Neural crest cell (in vitro differentiated cells): ENCODE data around the gene STARD3. TPM values are rescaled to one million over a fixed set of nuclear protein-coding genes. Genes with fewer than 3 reads are reported as not detected.

ENCODE experiments used
- DNase-seq: peaks from one replicate; pipeline ENCODE4 v3.0.0; 2021; ENCODE audit warnings: low read depth, mixed read lengths, low spot score
- H3K27ac Mint-ChIP-seq: one replicate; pipeline ENCODE4 v1.8.0; 2021; ENCODE audit warnings: mild to moderate bottlenecking, mixed read lengths; ENCODE audit not compliant: unreplicated experiment
- H3K27me3 Mint-ChIP-seq: 2 replicates; pipeline ENCODE4 v1.8.0; 2021; ENCODE audit warnings: low read depth, mild to moderate bottlenecking, mixed read lengths
- H3K36me3 Mint-ChIP-seq: 2 replicates; pipeline ENCODE4 v1.8.0; 2021; ENCODE audit warnings: low read depth, mild to moderate bottlenecking, mixed read lengths
- H3K4me1 Mint-ChIP-seq: 2 replicates; pipeline ENCODE4 v1.8.0; 2021; ENCODE audit warnings: mixed read lengths
- H3K4me3 Mint-ChIP-seq: one replicate; pipeline ENCODE4 v1.8.0; 2021; ENCODE audit warnings: mild to moderate bottlenecking, mixed read lengths
- H3K9me3 Mint-ChIP-seq: 2 replicates; pipeline ENCODE4 v1.8.0; 2021; ENCODE audit warnings: mixed read lengths
- total RNA-seq: library from RNA; stranded (reverse); gene quantifications from 2 replicates; pipeline ENCODE4 v1.2.1, GENCODE V29; 2021
- TF ChIP-seq, protein P1 (sequence below): fragments of 200-600 bp; sonication (generic); conservative IDR thresholded peaks from 2 replicates; pipeline ENCODE4 v1.5.0; 2021; ENCODE audit warnings: antibody characterized with exemption, mild to moderate bottlenecking

Gene STARD3
- total RNA-seq, 1 donor from 2014 or later = 60.6 TPM

DNA sequence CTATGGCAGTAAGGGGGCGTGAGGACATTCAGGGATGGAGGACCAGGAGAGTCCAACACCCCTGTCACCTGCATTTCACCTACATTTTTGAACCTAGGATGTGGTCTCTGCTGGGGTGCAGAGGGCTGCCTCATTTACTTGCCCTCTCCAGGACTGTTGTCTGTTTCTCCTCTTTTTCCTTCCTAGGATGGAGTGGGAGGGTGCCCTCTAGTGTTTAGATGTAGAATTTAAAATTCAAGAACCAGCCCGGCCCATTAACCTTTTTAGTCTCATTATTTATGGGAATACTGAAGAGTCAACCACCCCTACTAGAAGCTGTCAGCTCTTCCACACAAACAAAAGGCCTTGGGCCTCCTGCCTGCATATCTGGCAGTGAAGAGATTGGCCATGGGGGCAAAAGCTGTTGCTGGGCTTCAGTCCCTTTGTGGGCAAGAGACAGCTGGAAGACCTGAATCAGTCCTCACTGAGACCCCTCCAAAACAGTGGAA lies 2.5 kb upstream of the STARD3 start:
- H3K27ac Mint-ChIP-seq = no peak overlapping the region
- no peaks in the 10 kb centered on the region for H3K36me3 Mint-ChIP-seq
- DNase-seq = no peak
- TF ChIP-seq, protein P1, sequence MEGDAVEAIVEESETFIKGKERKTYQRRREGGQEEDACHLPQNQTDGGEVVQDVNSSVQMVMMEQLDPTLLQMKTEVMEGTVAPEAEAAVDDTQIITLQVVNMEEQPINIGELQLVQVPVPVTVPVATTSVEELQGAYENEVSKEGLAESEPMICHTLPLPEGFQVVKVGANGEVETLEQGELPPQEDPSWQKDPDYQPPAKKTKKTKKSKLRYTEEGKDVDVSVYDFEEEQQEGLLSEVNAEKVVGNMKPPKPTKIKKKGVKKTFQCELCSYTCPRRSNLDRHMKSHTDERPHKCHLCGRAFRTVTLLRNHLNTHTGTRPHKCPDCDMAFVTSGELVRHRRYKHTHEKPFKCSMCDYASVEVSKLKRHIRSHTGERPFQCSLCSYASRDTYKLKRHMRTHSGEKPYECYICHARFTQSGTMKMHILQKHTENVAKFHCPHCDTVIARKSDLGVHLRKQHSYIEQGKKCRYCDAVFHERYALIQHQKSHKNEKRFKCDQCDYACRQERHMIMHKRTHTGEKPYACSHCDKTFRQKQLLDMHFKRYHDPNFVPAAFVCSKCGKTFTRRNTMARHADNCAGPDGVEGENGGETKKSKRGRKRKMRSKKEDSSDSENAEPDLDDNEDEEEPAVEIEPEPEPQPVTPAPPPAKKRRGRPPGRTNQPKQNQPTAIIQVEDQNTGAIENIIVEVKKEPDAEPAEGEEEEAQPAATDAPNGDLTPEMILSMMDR = peak; percentile 77
- peaks cover 36% of the 10 kb centered on the region for H3K4me1 Mint-ChIP-seq
- peak overlapping the region; percentile 61 for H3K4me3 Mint-ChIP-seq
- H3K27me3 Mint-ChIP-seq = peaks cover 45% of the 10 kb centered on the region
- H3K9me3 Mint-ChIP-seq = no peaks in the 10 kb centered on the region

DNA sequence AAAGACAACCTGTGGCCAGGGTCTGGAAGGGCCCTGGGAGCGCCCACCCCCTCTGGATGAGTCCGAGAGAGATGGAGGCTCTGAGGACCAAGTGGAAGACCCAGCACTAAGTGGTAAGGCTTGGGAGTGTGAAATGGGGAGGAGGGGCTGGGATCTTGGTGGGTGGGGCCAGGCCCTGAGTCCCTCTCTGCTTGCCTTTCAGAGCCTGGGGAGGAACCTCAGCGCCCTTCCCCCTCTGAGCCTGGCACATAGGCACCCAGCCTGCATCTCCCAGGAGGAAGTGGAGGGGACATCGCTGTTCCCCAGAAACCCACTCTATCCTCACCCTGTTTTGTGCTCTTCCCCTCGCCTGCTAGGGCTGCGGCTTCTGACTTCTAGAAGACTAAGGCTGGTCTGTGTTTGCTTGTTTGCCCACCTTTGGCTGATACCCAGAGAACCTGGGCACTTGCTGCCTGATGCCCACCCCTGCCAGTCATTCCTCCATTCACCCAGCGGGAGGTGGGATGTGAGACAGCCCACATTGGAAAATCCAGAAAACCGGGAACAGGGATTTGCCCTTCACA lies 1.2 kb upstream of the STARD3 start:
- Mint-ChIP-seq H3K9me3 (no peaks in the 10 kb centered on the region), H3K4me3 (peak overlapping the region; percentile 94), H3K36me3 (no peaks in the 10 kb centered on the region), H3K27me3 (peaks cover 32% of the 10 kb centered on the region), H3K4me1 (peaks cover 43% of the 10 kb centered on the region), H3K27ac (no peak overlapping the region)
- TF ChIP-seq, protein P1 = no peak
- DNase-seq = no peak

DNA sequence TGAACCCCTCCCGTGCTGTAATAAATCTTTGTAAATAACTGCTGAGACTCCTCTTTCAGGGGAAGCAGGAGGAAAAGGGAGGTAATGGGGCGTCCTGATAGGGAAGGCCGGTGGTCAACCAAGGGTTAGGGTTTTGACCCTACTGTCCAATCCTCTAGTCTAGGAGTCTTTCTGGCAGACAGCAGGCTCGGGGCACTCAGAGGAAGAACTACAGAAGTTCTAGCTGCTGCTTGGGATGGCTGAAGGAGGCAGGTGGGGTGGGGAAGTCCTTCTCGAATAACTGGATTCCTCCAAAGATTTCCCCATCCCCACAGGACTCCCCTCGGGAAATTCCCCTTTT lies 387 bp upstream of the STARD3 start:
- no peak for DNase-seq
- no peaks in the 10 kb centered on the region for H3K36me3 Mint-ChIP-seq
- peaks cover 41% of the 10 kb centered on the region for H3K4me1 Mint-ChIP-seq
- H3K27ac Mint-ChIP-seq = peak overlapping the region; percentile 11
- H3K27me3 Mint-ChIP-seq = peaks cover 23% of the 10 kb centered on the region
- H3K9me3 Mint-ChIP-seq = no peaks in the 10 kb centered on the region
- TF ChIP-seq, protein P1 = no peak
- peak overlapping the region; percentile 94 for H3K4me3 Mint-ChIP-seq

DNA sequence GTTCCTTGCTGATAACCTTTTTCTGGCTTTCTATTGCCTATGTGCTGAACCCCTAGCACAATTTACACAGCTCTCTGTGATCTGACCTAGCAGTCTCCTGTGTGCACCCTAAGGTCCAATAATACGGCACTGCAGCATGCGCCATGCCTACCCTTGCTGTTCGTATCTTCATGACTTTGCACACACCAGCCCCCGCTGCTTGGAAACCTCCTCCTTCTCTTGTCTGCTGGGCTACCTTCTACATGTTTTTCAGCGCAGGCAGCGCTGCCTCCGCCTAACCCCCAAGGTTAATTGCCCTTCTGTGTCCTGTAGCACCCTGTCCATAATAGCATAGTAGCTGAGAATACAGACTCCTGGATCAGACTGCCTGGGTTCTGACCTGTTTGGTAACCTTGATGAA lies 1.4 kb downstream of the STARD3 start:
- Mint-ChIP-seq H3K27me3 (peaks cover 7% of the 10 kb centered on the region), H3K4me3 (peak overlapping the region; percentile 94), H3K9me3 (no peaks in the 10 kb centered on the region), H3K4me1 (peaks cover 49% of the 10 kb centered on the region), H3K36me3 (no peaks in the 10 kb centered on the region), H3K27ac (no peak overlapping the region)
- DNase-seq = no peak
- TF ChIP-seq, protein P1 = no peak

DNA sequence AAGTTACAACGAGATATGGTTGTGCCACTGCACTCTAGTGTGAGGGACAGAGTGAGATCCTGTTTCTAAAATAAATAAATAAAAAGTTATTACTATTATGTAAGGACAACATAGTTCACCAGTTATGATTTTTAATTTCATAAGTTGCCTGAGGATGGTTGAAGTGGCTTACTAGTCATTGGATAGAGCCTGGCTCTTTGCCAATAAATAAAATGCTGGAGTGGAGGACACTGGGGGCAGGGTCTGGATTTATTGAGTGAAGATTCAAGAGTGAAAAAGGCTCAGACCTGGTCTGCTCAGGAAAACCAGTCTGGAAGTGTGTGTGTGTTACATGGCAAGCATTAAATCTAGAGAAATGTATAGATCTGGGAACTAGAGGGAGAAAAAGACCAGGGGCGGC lies 2.1 kb downstream of the STARD3 start:
- Mint-ChIP-seq H3K27me3 (peaks cover 4% of the 10 kb centered on the region), H3K4me3 (peak overlapping the region; percentile 77), H3K9me3 (no peaks in the 10 kb centered on the region), H3K4me1 (peaks cover 49% of the 10 kb centered on the region), H3K36me3 (no peaks in the 10 kb centered on the region), H3K27ac (no peak overlapping the region)
- TF ChIP-seq, protein P1 = no peak
- DNase-seq = no peak
